ENCODE measurements around the gene PEPD.

DNA sequence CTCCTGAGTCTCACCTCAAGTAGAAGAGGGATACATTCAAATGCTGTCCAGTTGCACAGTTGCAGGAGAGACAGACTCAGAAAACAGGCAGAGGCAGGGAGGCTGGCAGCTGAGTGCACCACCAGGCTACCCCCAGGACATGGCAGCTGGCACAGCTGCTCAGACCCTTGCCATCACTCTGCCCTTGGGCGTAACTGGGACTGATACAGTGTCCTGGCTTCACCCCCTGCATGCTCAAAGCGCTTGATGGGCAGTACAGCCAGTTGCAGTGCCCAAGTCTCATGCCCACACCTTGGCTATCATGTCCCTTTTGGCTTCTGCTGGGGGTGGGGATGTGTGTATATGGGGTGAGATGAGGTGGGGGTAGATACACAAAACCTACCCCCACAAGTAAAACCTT lies 5.5 kb upstream of the PEPD start:
- TF ChIP-seq, protein P1, sequence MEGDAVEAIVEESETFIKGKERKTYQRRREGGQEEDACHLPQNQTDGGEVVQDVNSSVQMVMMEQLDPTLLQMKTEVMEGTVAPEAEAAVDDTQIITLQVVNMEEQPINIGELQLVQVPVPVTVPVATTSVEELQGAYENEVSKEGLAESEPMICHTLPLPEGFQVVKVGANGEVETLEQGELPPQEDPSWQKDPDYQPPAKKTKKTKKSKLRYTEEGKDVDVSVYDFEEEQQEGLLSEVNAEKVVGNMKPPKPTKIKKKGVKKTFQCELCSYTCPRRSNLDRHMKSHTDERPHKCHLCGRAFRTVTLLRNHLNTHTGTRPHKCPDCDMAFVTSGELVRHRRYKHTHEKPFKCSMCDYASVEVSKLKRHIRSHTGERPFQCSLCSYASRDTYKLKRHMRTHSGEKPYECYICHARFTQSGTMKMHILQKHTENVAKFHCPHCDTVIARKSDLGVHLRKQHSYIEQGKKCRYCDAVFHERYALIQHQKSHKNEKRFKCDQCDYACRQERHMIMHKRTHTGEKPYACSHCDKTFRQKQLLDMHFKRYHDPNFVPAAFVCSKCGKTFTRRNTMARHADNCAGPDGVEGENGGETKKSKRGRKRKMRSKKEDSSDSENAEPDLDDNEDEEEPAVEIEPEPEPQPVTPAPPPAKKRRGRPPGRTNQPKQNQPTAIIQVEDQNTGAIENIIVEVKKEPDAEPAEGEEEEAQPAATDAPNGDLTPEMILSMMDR (conservative IDR thresholded peaks at IDR 0.05 in 1 of 2, IDR thresholded peaks at IDR 0.05 in 1 of 2; ENCODE audit: extremely low read depth in 1 of 2, insufficient read depth in 1 of 2, low read depth in 1 of 2, low read length in 2 of 2) = no peak
- TF ChIP-seq EZH2 (IDR thresholded peaks at IDR 0.05; ENCODE audit: borderline replicate concordance, low read length) = no peak

Data from mammary epithelial cell (primary cell).